HCT116 (cell line): ENCODE results near the gene PHF21A. TPM values are rescaled to one million over a fixed set of nuclear protein-coding genes. Genes with fewer than 3 reads are reported as not detected.

ENCODE experiments used
- ATAC-seq: fragments of 200-7000 bp; cut with Tn5 transposase; 2 replicates; pipeline ENCODE4 v1.9.1; 2020; ENCODE audit warnings: mild to moderate bottlenecking, moderate library complexity
- BruUV-seq: library from RNA; stranded (reverse); fragments of 400-500 nt; replicated peaks from 2 replicates; lab custom pipeline; 2021; lab: Mats Ljungman, UMichigan
- CTCF ChIA-PET: fragments of 300-600 bp; sonication (Branson Sonifier 250); formaldehyde crosslinking; loops from one replicate; lab custom pipeline; 2021; ENCODE audit warnings: antibody characterized with exemption; lab: Charles Lee
- POLR2A ChIA-PET: fragments of 300-600, 350-600 bp; sonication (Branson Sonifier 250); formaldehyde crosslinking; loops from one replicate; lab custom pipeline; 2021; ENCODE audit warnings: antibody characterized with exemption; lab: Charles Lee
- RAD21 ChIA-PET, 2 experiments: fragments of 300-600 bp; sonication (Branson Sonifier 250); formaldehyde crosslinking; loops; one replicate each; lab custom pipeline; 2023; ENCODE audit warnings: low total read pairs in 2 of 2; ENCODE audit not compliant: uncharacterized antibody in 2 of 2, unreplicated experiment in 2 of 2, low non-redundant PET in 1 of 2; lab: Charles Lee
- DNase-seq: peaks from one replicate; pipeline ENCODE4 v3.0.0-alpha.2; 2010; ENCODE audit warnings: low read depth, low spot score
- H2AFZ ChIP-seq: fragments of 200-600 bp; shearing (Covaris generic), sonication (generic); 2 replicates; pipeline ENCODE4 v1.6.1; 2017; ENCODE audit warnings: low read depth, mixed run types, mixed read lengths, antibody characterized with exemption, low read length; ENCODE audit not compliant: poor library complexity, severe bottlenecking
- H3K27ac ChIP-seq: 2 replicates; pipeline ENCODE4 v1.5.1; 2012; ENCODE audit warnings: low read depth, low read length
- H3K27me3 ChIP-seq: fragments of 200-600 bp; sonication (generic); 2 replicates; pipeline ENCODE4 v1.6.1; 2016; ENCODE audit warnings: mixed run types, low read length, mixed read lengths; ENCODE audit not compliant: insufficient read depth
- H3K36me3 ChIP-seq, 2 experiments: fragments of 200-500 bp in 1 of 2; fragments of 200-600 bp in 1 of 2; sonication (Bioruptor generic) in 1 of 2; sonication (generic) in 1 of 2; 2 replicates each; pipeline versions ENCODE4 v1.5.1 to v1.6.1; 2014 to 2016; ENCODE audit warnings: low read length in 2 of 2, inconsistent platforms in 1 of 2, mixed read lengths in 1 of 2, mixed run types in 1 of 2; ENCODE audit not compliant: insufficient read depth in 2 of 2, control insufficient read depth in 1 of 2
- H3K4me1 ChIP-seq, 2 experiments: fragments of 200-600 bp in 1 of 2; sonication (generic) in 1 of 2; 2 replicates each; pipeline versions ENCODE4 v1.5.1 to v1.6.1; 2012 to 2017; ENCODE audit warnings: low read length in 2 of 2, inconsistent platforms in 1 of 2, mild to moderate bottlenecking in 1 of 2, mixed read lengths in 1 of 2, mixed run types in 1 of 2, moderate library complexity in 1 of 2; ENCODE audit not compliant: insufficient read depth in 2 of 2, control insufficient read depth in 1 of 2
- H3K4me2 ChIP-seq: fragments of 200-600 bp; sonication (generic); 2 replicates; pipeline ENCODE4 v1.6.1; 2017; ENCODE audit warnings: mixed run types, low read length, mixed read lengths
- H3K4me3 ChIP-seq, 2 experiments: fragments of 200-600 bp in 1 of 2; sonication (generic) in 1 of 2; replicated peaks in 1 of 2; 2 replicates each; pipeline ENCODE4 v1.5.1; 2011 to 2016; ENCODE audit warnings: low read length in 2 of 2, control low read depth in 1 of 2, low read depth in 1 of 2, mild to moderate bottlenecking in 1 of 2, mixed read lengths in 1 of 2, mixed run types in 1 of 2
- H3K79me2 ChIP-seq: fragments of 200-600 bp; sonication (generic); 2 replicates; pipeline ENCODE4 v1.6.1; 2017; ENCODE audit warnings: mild to moderate bottlenecking, mixed run types, low read length, moderate library complexity, mixed read lengths; ENCODE audit not compliant: insufficient read depth
- H3K9ac ChIP-seq: fragments of 200-600 bp; sonication (generic); 2 replicates; pipeline ENCODE4 v1.6.1; 2016; ENCODE audit warnings: low read length, mixed read lengths
- H3K9me2 ChIP-seq: fragments of 200-600 bp; sonication (generic), shearing (Covaris generic); 2 replicates; pipeline ENCODE4 v1.6.1; 2017; ENCODE audit warnings: mixed run types, mild to moderate bottlenecking, moderate library complexity; ENCODE audit not compliant: insufficient read depth
- H3K9me3 ChIP-seq, 2 experiments: fragments of 200-500 bp in 1 of 2; fragments of 200-600 bp in 1 of 2; sonication (Bioruptor generic) in 1 of 2; sonication (generic) in 1 of 2; 2 replicates each; pipeline ENCODE4 v1.6.1; 2014 to 2017; ENCODE audit warnings: low read length in 2 of 2, mixed read lengths in 2 of 2, inconsistent platforms in 1 of 2, low read depth in 1 of 2, mild to moderate bottlenecking in 1 of 2, mixed run types in 1 of 2, moderate library complexity in 1 of 2; ENCODE audit not compliant: control insufficient read depth in 1 of 2, insufficient read depth in 1 of 2
- H4K20me1 ChIP-seq: fragments of 200-600 bp; sonication (generic), shearing (Covaris generic); 2 replicates; pipeline ENCODE4 v1.6.1; 2017; ENCODE audit warnings: mixed run types, mild to moderate bottlenecking, moderate library complexity; ENCODE audit not compliant: insufficient read depth
- EGR1 ChIP-seq: IDR thresholded peaks from 2 replicates; pipeline ENCODE4 v1.6.1; 2012; ENCODE audit warnings: low read depth
- ELF1 ChIP-seq: IDR thresholded peaks from 2 replicates; pipeline ENCODE4 v1.6.1; 2012; ENCODE audit warnings: low read depth, borderline replicate concordance
- intact Hi-C: fragments of 100-400 bp; cut with micrococcal nuclease; formaldehyde crosslinking; loops from 2 replicates; pipeline ENCODE4 v1.10.0; 2022
- total RNA-seq: library from RNA; stranded (reverse); gene quantifications from one replicate; pipeline ENCODE4 v1.2.1, GENCODE V29; 2021; ENCODE audit not compliant: unreplicated experiment
- TF ChIP-seq, protein P1 (sequence below): IDR thresholded peaks from 2 replicates; pipeline ENCODE4 v1.6.1; 2012; ENCODE audit warnings: low read depth

The PHF21A gene
- total RNA-seq, 1 experiment from 2014 or later, result 27.0 TPM

DNA sequence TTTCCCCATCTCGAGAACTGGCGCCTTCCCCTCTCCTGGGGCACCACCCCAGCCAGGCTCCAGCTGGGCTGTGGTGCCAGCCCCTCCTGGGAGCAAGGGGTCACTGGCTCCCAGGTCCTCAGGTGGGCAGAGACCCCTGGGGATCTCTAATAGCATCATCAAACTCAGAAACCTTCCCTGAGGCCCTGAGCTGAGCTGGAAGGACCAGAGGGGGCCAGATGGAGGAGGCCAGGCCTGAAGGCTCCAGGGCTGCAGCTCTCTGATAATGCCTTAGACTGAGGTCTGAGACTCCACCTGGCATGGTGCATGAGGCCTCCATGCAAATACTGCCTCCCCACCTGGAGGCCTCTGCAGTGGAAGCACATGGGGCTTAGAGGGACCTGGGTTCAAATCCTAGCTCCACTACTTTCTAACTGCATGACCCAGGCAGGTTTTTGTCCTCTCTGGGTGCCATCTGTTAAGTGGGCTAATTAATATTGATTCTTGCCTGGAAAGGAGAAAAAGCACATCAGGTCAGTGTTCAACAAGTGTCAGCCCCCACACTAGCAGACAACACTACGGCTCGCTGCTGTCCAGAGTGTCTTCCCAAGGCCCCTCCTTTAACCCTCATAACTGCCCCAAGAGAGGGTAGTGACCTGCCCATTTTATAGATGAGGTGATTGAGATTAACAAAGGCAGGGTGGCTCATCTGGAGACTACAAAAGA lies 234.3 kb downstream of the PHF21A start (continued):
- TF ChIP-seq, protein P1, sequence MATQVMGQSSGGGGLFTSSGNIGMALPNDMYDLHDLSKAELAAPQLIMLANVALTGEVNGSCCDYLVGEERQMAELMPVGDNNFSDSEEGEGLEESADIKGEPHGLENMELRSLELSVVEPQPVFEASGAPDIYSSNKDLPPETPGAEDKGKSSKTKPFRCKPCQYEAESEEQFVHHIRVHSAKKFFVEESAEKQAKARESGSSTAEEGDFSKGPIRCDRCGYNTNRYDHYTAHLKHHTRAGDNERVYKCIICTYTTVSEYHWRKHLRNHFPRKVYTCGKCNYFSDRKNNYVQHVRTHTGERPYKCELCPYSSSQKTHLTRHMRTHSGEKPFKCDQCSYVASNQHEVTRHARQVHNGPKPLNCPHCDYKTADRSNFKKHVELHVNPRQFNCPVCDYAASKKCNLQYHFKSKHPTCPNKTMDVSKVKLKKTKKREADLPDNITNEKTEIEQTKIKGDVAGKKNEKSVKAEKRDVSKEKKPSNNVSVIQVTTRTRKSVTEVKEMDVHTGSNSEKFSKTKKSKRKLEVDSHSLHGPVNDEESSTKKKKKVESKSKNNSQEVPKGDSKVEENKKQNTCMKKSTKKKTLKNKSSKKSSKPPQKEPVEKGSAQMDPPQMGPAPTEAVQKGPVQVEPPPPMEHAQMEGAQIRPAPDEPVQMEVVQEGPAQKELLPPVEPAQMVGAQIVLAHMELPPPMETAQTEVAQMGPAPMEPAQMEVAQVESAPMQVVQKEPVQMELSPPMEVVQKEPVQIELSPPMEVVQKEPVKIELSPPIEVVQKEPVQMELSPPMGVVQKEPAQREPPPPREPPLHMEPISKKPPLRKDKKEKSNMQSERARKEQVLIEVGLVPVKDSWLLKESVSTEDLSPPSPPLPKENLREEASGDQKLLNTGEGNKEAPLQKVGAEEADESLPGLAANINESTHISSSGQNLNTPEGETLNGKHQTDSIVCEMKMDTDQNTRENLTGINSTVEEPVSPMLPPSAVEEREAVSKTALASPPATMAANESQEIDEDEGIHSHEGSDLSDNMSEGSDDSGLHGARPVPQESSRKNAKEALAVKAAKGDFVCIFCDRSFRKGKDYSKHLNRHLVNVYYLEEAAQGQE, result no peak
- no peak for TF ChIP-seq ELF1

DNA sequence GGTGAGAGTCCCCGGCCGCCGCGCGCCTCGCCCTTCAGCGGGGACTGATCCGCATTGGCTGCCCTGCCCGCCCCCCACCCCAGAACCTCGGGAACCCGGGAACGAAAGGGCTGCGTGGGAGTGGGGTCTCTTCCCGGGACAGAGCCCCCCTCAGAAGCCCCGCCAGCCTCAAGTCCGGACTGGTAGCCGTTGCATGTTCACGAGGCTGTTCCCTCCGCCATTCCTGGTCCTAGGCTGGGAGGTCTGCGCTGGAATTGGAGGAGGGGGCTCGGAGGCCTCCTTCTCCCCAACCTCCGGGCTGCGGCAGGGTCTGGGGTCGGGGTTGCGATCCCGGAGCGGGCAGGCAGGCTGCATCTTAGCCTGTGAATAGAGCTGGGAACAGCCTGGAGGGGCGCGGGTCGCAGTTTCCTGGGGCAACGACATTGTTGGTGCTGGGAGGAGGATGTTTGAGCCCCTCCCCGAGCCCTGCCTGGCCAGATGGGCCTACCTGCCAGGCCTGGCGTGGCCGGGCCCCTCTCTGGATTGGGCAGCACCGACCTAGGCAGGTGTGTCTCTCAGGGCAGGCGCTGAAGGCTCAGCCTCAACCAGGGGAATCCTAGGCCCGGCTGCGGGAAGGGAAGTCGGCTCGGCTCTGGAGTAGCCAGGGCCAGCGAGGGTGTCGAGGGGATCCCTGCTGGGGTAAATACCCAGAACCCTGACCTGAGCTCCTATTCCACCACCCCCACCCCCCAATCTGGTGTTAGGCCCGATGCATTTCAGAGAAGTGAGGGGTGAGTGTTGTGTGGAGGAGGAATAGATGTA lies 235.1 kb downstream of the PHF21A start:
- no peak overlapping the region for H3K27ac ChIP-seq

More for the DNA sequence above, 235.1 kb downstream of the PHF21A start:
- ATAC-seq, result no peak
- no TSS peak for BruUV-seq
- H3K79me2 ChIP-seq, result no peaks in the 10 kb centered on the region
- no peak for TF ChIP-seq EGR1
- H3K4me2 ChIP-seq, result peak overlapping the region; percentile 54
- H4K20me1 ChIP-seq, result no peaks in the 10 kb centered on the region
- no peaks in the 10 kb centered on the region for H3K9me2 ChIP-seq
- ChIA-PET POLR2A (no interaction called here), CTCF (no interaction called here), RAD21 (no interaction called here)
- H3K36me3 ChIP-seq, result no peaks in the 10 kb centered on the region
- no peak overlapping the region for H3K9ac ChIP-seq
- H3K9me3 ChIP-seq, result no peaks in the 10 kb centered on the region
- H3K4me1 ChIP-seq, result peaks cover 8 to 16% of the 10 kb centered on the region in 2 experiments; a peak in 3 of 4 replicates
- peak overlapping the region; percentile 16 to 33; a peak in 3 of 4 replicates for H3K4me3 ChIP-seq
- H3K27me3 ChIP-seq, result no peaks in the 10 kb centered on the region
- intact Hi-C loops, result no loop called here
- no peak for DNase-seq
- no peak overlapping the region for H2AFZ ChIP-seq
